Measurements from ENCODE around the gene MMP15.

GRCh38 chr16:57993897-57994296 is 31.7 kb upstream of the MMP15 start:
- no peak for TF ChIP-seq CTCF (IDR thresholded peaks at IDR 0.05)
- TF ChIP-seq MXI1 (IDR thresholded peaks at IDR 0.05; ENCODE audit: low read depth, low read length) = no peak
- TF ChIP-seq RCOR1 (IDR thresholded peaks at IDR 0.05; ENCODE audit: low read length) = no peak
- no peak for TF ChIP-seq REST (IDR thresholded peaks at IDR 0.05; ENCODE audit: low read depth, low read length)
- TF ChIP-seq EP300 (IDR thresholded peaks at IDR 0.05; ENCODE audit: borderline replicate concordance in 1 of 2, low read depth in 1 of 2, low read length in 1 of 2) = no peak
- no peak for TF ChIP-seq EZH2phosphoT487 (IDR thresholded peaks at IDR 0.05; ENCODE audit: borderline replicate concordance, low read depth)
- no peak for TF ChIP-seq TAF1 (IDR thresholded peaks at IDR 0.05; ENCODE audit: borderline replicate concordance, low read depth, low read length)
- TF ChIP-seq POLR2AphosphoS5 (IDR thresholded peaks at IDR 0.05; ENCODE audit: low read depth, low read length) = no peak
- TF ChIP-seq IRF3 (IDR thresholded peaks at IDR 0.05; ENCODE audit: low read depth, low read length) = no peak
- TF ChIP-seq RAD21 (IDR thresholded peaks at IDR 0.05; ENCODE audit: low read length) = no peak
- TF ChIP-seq YY1 (IDR thresholded peaks at IDR 0.05; ENCODE audit: low read depth) = no peak
